SK-N-MC (cell line): ENCODE measurements around the gene ABCF1.

Experiments
- FOXP2 ChIP-seq: optimal IDR thresholded peaks from 2 replicates; pipeline ENCODE3; 2011; ENCODE audit warnings: mild to moderate bottlenecking, moderate library complexity; ENCODE audit not compliant: insufficient read depth; ENCODE audit errors: extremely low read length, control extremely low read depth
- POLR2AphosphoS5 ChIP-seq: IDR thresholded peaks from 2 replicates; pipeline ENCODE4 v1.6.1; 2012; ENCODE audit warnings: mild to moderate bottlenecking, low read depth, low read length, borderline replicate concordance

DNA sequence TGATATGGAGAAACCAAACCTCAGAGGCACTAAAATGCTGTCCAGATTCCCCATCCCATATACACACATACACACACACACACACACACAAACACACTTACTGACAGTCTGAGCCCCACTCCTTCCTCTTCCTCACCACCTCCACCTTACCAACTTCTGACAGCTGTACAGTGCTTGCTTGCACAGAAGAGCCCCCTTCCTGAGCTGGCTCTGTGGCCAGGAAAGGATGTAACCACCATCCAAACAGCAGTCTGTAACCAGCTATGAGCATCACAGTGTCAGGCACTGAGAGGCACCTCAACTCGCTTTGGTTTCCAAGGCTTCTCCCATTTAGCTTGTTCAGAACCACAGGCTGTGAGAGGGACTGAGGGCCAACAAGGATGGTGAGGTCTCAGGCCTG, 69.8 kb downstream of the ABCF1 start:
- no peak for TF ChIP-seq FOXP2
- no peak for TF ChIP-seq POLR2AphosphoS5
